GM10266 (cell line): ENCODE measurements around the gene B3GNT3.

Experiments used
- DNase-seq: peaks from one replicate; pipeline ENCODE4 v3.0.0; 2012; ENCODE audit errors: extremely low spot score
- TF ChIP-seq, protein P1 (sequence below): IDR thresholded peaks from 2 replicates; pipeline ENCODE4 v1.5.1; 2012; ENCODE audit warnings: mild to moderate bottlenecking, low read depth; ENCODE audit not compliant: control insufficient read depth, insufficient read depth; ENCODE audit errors: missing control alignments

Gene B3GNT3

DNA sequence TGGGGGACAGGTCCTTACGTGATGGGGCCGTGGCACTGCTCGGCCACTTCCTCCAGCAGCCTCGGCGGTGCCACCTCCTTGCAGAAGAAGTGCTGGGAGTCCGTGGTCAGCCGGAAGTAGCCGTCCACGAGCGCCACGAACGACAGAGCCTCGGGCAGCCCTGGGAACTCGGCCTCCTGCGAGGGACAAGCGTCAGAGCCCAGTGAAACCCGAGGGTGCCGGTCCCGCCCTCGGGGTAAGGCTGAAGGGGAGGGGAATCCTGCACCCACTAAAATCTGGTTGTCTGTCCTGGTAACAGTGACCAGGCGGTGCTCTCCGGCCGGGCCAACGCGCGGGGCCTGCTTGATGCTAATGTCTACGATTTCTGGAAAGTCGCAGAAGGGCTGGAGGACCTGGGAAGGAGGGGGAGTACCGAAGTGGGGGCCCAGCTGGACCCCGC, 46.5 kb downstream of the B3GNT3 start:
- DNase-seq = no peak
- TF ChIP-seq, protein P1, sequence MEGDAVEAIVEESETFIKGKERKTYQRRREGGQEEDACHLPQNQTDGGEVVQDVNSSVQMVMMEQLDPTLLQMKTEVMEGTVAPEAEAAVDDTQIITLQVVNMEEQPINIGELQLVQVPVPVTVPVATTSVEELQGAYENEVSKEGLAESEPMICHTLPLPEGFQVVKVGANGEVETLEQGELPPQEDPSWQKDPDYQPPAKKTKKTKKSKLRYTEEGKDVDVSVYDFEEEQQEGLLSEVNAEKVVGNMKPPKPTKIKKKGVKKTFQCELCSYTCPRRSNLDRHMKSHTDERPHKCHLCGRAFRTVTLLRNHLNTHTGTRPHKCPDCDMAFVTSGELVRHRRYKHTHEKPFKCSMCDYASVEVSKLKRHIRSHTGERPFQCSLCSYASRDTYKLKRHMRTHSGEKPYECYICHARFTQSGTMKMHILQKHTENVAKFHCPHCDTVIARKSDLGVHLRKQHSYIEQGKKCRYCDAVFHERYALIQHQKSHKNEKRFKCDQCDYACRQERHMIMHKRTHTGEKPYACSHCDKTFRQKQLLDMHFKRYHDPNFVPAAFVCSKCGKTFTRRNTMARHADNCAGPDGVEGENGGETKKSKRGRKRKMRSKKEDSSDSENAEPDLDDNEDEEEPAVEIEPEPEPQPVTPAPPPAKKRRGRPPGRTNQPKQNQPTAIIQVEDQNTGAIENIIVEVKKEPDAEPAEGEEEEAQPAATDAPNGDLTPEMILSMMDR = no peak

DNA sequence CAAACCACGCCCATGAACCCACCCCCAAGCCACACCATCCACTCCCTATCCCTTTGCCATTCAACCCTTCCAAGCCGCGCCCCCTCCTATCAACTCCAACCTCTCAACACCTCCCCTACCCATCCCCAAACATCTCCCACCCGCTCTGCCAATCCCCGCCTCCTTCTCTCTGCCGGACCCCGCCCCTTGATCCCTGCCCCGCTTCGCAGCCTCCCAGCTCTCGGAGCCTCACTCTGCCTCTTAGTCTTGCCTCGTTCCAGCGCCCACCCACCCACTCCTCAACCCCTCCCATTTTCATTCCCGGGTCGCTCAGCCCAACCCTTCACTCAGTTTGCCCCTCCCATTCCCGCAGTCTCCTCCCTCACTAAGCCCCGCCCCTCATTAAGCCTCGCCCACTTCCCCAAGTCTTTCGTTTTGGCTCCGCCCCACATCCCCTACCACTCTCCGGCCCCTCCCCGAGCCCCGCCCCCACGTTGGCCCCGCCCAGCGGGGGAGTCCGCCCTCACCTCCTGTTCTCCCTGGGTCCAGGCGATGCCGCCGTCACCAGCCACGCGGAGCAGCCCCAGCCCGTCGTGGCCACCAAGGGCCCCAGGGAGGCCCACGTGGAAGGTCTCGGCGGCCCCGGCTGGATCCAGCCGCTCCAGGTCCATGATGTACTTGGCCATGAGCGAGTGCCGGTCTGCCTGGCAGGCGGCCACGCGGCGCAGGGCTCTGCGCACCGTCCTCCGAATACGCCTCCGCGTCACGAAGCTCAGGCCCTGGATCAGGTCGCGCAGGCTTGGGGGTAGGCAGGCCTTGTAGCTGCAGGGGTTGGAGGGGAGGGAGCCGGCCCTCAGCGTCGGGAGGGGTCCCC, 47.1 kb downstream of the B3GNT3 start:
- TF ChIP-seq, protein P1 = no peak
- DNase-seq = peak; percentile 66

DNA sequence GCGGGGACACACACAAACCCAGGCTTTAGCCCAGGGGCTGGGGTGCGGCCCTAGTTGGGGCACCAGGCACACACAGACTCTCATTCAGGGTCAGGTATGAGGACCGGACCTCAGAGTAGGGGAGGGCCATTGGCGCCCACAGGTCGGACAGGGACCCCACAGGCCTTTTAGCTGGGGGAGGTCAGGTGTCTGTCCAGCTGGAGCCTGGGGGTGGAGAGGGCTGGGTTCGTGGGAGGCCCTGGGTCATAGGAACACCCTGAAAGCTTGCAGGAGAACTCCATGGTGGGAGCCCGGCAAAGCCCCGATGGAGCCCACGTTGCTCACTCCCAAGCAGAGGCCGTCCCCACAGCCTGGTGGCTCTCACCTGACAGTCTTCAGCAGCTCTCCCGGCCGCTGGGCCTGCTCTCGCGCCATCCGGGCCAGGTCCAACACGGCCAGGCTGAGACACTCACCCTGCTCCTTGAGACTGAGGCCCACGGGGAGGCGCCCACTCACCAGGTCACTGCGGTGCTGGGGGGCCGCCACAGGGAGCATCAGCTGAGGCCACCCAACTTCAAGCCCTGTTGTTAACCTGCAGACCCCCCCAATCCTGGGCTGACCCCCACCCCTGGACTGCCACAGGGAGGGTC, 47.8 kb downstream of the B3GNT3 start:
- no peak for DNase-seq
- TF ChIP-seq, protein P1 = no peak

DNA sequence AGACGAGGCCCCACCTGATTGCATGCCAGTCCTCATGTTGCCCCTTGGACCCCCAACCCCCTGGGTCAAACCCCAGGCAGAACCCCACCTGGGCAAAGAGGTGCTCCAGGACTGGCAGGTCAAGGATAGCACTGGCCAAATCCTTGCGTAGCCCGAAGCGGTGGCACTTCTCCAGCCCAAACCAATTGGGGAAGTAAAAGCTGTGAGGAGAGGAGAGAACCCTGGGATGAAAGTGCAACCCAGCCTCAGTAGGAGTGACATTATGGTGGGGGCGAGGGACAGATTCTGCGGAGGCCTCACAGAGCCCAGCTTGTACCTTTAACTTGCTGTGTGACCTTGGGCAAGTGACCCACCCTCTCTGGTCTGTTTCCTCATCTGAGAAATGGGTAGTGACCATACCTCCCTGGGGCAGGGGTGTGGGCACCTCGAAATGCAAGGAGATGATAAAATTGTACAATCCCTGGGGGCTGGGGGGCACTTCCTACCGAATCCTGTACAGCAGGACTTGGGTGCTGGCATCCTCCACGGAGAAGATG, 48.4 kb downstream of the B3GNT3 start:
- DNase-seq = no peak
- TF ChIP-seq, protein P1 = no peak

DNA sequence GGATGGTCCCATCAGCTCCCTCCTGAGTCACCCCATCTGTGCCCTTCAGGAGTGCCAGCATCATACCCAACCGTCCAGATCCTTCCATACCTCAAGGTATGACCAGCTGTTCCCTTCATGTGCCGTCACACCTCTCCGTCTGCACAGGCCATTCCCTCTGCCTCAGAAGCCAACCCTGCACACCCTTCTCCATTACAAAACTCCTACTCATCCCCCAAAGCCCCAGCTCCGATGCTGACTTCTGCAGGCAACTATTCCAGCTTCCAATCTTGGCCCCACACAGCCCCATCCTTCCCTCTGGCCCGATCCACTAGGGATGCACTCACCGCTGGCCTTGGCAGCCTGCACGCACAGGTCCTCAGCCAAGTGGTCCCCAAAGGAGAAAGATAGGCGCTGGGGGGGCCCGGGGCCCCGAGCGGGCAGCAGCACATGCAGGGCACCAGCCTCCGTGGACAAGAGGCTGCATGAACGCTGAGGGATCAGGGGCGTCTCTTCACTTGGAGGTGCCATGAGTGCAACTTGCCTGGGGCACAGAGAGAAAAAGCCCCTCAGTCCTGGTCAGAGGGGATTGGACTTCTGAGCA, 49.1 kb downstream of the B3GNT3 start:
- no peak for DNase-seq
- TF ChIP-seq, protein P1 = no peak

DNA sequence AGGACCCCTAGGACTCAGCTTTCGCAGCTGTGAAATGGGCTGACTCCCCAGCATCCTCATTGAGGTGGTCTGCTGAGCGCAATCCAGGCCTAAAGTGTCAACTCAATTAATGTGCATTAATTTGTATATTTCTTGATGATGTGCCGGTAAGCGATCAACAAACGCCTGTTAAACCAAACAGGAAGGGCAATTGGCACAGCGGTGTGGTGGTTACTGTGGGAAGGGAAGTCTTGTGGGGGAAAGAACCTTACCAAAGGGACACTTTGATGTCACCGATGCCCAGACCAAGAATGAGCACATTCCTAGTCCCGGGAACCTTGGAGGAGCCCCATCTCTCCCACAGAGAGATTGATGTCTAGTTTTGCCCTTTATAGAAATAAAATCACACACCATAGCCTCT, 51.2 kb downstream of the B3GNT3 start:
- TF ChIP-seq, protein P1 = no peak
- no peak for DNase-seq
